A549 (cell line): ENCODE results near the gene APP.

ENCODE experiments used
- BCL3 ChIP-seq: fragments of >200 bp; sonication (Bioruptor Twin); formaldehyde crosslinking; IDR thresholded peaks from 3 replicates; pipeline ENCODE4 v1.6.1; 2016
- CEBPB ChIP-seq, 2 experiments: fragments of >200 bp in 1 of 2; sonication (Bioruptor Twin) in 1 of 2; formaldehyde crosslinking in 1 of 2; IDR thresholded peaks; 2 replicates each; pipeline ENCODE4 v1.6.1; 2012 to 2016
- CTCF ChIP-seq: fragments of >200 bp; sonication (Bioruptor Twin); formaldehyde crosslinking; IDR thresholded peaks from 3 replicates; pipeline ENCODE4 v1.5.1; 2016
- ELK1 ChIP-seq: fragments of 150-350 bp; IDR thresholded peaks from 2 replicates; pipeline ENCODE4 v1.6.1; 2014; ENCODE audit warnings: low read depth, mild to moderate bottlenecking, low read length
- ESRRA ChIP-seq: fragments of 150-350 bp; IDR thresholded peaks from 2 replicates; pipeline ENCODE4 v1.6.1; 2014; ENCODE audit warnings: mild to moderate bottlenecking, low read length, borderline replicate concordance
- FOSL2 ChIP-seq, 2 experiments: fragments of 450-650 bp in 1 of 2; fragments of >200 bp in 1 of 2; sonication (Bioruptor Twin) in 1 of 2; formaldehyde crosslinking; IDR thresholded peaks; 2 replicates each; pipeline versions ENCODE4 v1.5.0 to v1.6.1; 2016 to 2020; ENCODE audit warnings: mild to moderate bottlenecking in 1 of 2, moderate library complexity in 1 of 2
- HDAC2 ChIP-seq: fragments of 200-600 bp; sonication (generic); IDR thresholded peaks from 2 replicates; pipeline ENCODE4 v1.6.1; 2016
- KDM1A ChIP-seq: fragments of 200-600 bp; sonication (generic); IDR thresholded peaks from 2 replicates; pipeline ENCODE4 v1.6.1; 2016; ENCODE audit warnings: low read depth, mild to moderate bottlenecking
- MAX ChIP-seq: IDR thresholded peaks from 2 replicates; pipeline ENCODE4 v1.6.1; 2012
- REST ChIP-seq: fragments of 200-600 bp; sonication (generic); IDR thresholded peaks from 2 replicates; pipeline ENCODE4 v1.6.1; 2016; ENCODE audit warnings: antibody characterized with exemption, mild to moderate bottlenecking, moderate library complexity
- TF ChIP-seq, protein P1 (sequence below): fragments of 450-650 bp; IDR thresholded peaks from 2 replicates; pipeline ENCODE4 v1.6.1; 2014; ENCODE audit warnings: antibody characterized with exemption

GRCh38 chr21:26060335-26061115, 110.0 kb downstream of the APP start:
- TF ChIP-seq CTCF = no peak
- TF ChIP-seq CEBPB (IDR thresholded peaks at IDR 0.05) = no peak
- no peak for TF ChIP-seq MAX
- TF ChIP-seq, protein P1, sequence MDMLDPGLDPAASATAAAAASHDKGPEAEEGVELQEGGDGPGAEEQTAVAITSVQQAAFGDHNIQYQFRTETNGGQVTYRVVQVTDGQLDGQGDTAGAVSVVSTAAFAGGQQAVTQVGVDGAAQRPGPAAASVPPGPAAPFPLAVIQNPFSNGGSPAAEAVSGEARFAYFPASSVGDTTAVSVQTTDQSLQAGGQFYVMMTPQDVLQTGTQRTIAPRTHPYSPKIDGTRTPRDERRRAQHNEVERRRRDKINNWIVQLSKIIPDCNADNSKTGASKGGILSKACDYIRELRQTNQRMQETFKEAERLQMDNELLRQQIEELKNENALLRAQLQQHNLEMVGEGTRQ = no peak
- TF ChIP-seq KDM1A = no peak
- TF ChIP-seq ELK1 = no peak
- no peak for TF ChIP-seq ESRRA
- TF ChIP-seq REST = no peak
- no peak for TF ChIP-seq HDAC2
- TF ChIP-seq FOSL2 (IDR thresholded peaks at IDR 0.05) = no peak
- TF ChIP-seq FOSL2 (CRISPR knock-in tag; IDR thresholded peaks at IDR 0.05) = no peak
- TF ChIP-seq BCL3 = no peak
